NAMALWA (cell line): ENCODE results near the gene ZNF471.

ENCODE experiments used
- DNase-seq: peaks from one replicate; pipeline ENCODE4 v3.0.0-alpha.2; 2015; ENCODE audit warnings: low spot score

The ZNF471 gene

DNA sequence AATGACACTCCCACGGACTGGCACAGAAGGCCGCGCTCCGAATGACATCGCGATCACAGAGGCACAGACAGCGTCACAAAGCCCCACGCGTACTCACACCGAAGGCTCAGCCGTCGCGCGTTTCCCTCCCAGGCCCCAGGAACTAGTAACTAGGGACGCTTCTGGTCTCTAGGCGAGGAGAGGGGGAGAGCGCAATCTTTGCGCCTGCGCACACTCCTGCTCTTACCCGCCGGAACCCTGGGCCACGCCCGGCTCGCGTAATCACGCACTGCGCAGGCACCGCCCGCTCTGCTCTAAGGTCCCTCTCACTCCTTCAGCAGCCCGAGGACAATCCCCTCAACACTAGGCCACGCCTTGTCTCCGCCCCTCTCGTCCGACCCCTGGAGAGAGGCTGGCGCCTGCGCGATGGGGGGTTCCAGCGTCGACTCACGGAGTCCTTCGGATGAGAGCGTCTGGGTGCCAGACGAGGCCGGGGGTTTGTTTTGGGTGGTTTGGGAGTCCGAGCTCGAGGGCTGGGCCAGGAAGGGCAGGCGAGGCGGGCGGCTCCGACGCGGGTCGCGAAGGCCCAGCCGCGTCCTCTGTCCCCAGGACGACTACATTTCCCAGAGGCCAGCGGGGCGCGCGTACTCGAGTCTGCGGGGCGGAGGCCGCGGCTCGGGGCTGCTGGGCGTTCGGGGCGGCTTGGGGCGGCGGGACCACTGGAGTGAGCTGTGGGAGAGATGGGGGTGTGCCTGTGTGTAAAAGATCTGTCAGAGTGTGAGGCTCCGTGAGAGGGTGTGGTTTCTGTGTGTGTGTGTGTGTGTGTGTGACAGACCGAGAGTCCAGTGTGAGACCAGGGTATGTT is at the start of gene ZNF471:
ZNF471 (plus strand) TSS at position 410 of the 844 bp plus-strand sequence. CDS start 3,717 bp downstream, outside the sequence.
- no peak for DNase-seq

- DNase-seq, result no peak
These were observed 33.3 kb upstream of the ZNF471 start for GRCh38 chr19:56474308-56474707.

- no peak for DNase-seq
These were observed 31.6 kb upstream of the ZNF471 start for GRCh38 chr19:56476093-56476492.

DNA sequence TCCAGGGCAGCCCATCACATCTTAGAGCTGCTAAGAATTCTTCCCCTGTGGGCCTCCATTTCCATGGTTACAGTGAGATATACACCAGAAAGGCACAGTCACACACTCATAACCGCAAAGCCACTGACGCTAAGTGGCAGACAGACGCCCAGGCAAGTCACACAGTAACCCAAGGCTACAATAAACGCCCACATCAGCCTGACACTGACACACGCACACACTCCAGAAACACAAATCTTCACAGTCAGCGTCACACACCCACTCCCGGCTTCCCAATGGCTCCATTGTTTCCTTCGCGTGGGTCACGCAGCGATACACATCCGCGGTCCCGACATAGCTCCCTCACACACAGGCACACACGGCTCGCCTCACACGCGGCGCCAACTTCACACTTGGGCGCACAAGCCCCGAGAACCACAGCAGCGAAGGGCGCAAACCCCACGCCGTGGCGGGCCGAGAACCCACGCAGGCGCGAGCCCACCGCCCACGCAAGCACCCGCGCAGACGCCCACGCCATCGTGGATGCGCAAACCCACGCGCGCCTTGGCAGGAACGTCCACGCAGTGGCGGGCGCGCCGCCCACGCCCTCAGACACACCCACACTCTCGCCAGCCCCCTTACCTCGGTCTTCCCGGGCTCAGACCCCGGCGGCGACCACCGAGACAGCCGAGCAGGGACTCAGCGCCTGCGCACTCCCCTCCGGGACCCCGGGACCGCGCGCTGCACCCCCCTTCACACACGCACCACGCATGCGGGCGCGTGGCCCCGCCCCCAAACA is 30.8 kb upstream of the ZNF471 start, which contains the start of gene ZNF667:
ZNF667 (minus strand) TSS at position 695 of the 778 bp plus-strand sequence. CDS start 14,975 bp downstream, outside the sequence.
- no peak for DNase-seq

- no peak for DNase-seq
These were observed 30.0 kb upstream of the ZNF471 start for GRCh38 chr19:56477429-56478338.

- DNase-seq, result no peak
These were observed 16.3 kb upstream of the ZNF471 start for GRCh38 chr19:56491399-56491798.

DNA sequence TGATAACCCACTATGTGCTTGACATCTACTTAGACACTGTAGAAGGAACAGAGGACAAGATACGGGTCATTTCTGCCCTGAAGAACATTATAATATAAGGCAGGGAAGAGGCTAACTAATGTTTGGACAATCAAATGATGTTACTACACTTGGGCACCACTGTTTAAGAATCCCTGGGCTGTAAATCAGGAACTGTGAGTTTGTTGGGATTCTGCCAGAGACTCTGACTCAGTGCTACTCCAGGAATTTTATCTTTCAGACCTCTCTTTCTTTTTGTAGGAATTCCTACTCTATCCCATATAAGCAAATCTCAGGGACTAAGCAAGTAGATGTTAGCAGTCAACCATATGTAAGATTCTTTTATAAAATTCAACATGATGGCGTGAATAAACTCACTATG is 3.1 kb upstream of the ZNF471 start:
- DNase-seq, result no peak

- no peak for DNase-seq
These were observed 679 bp downstream of the ZNF471 start for GRCh38 chr19:56508290-56508778.

DNA sequence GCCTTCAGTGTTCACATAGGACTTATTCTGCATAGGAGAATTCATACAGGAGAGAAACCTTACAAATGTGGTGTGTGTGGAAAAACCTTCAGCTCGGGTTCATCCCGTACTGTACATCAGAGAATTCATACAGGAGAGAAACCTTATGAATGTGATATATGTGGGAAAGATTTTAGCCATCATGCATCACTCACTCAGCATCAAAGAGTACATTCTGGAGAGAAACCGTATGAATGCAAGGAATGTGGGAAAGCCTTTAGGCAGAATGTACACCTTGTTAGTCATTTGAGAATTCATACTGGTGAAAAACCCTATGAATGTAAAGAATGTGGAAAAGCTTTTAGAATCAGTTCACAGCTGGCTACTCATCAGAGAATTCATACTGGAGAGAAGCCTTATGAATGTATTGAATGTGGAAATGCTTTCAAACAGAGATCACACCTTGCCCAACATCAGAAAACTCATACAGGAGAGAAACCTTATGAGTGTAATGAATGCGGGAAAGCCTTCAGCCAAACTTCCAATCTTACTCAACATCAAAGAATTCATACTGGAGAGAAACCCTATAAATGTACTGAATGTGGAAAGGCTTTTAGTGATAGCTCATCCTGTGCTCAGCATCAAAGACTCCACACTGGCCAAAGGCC is 17.7 kb downstream of the ZNF471 start:
- DNase-seq, result no peak

DNA sequence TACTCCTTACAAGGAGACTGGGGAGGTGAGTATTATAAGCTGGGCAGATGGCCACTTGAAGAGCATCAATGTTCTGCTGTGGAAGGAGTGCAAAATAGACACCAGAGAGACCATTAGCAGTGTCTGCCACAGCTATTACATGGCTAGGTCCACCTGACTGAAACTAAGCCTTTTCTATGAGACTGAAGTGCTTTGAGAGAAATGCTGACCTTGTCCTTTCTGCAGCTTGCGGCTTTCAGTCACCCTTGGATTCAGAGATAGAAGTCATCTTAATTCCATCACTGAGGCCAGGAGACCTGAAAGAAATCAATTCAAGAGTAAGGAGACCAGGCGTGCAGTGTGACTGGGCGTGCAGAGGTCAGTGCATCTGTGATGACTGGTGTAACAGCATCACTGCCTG is 29.8 kb downstream of the ZNF471 start:
- DNase-seq, result no peak

GRCh38 chr19:56538254-56538760 is 30.7 kb downstream of the ZNF471 start:
- no peak for DNase-seq

GRCh38 chr19:56538761-56539263 is 31.2 kb downstream of the ZNF471 start, which contains the start of gene ZFP28:
TSS of gene ZFP28 (plus strand) at chr19:56538948. CDS start at chr19:56539019, 71 bp downstream.
- no peak for DNase-seq

DNA sequence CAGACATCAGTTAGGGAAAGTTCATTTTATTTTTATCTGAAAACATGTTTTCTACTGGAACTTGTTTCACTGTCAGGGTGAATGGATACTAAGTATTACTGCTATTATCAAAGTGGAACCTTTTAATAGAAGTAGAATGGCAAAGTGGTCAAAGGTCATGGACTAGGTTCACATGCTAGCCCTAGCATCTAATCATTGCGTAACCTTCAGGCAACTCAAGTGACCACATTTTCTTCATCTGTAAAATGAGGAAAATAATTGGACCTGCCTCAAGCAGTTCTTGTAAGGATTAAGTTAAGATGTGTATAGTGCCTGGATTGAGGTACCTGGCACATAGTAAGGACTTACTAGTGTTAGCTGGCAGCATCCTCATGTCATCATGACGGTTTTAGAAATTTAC is 36.1 kb downstream of the ZNF471 start:
- no peak for DNase-seq

- no peak for DNase-seq
These were observed 39.9 kb downstream of the ZNF471 start for GRCh38 chr19:56547535-56547934.

- DNase-seq, result no peak
These were observed 46.7 kb downstream of the ZNF471 start for GRCh38 chr19:56554272-56554869.

- no peak for DNase-seq
These were observed 55.1 kb downstream of the ZNF471 start for GRCh38 chr19:56562766-56563165.

- DNase-seq, result no peak
These were observed 59.2 kb downstream of the ZNF471 start for GRCh38 chr19:56566904-56567273.

DNA sequence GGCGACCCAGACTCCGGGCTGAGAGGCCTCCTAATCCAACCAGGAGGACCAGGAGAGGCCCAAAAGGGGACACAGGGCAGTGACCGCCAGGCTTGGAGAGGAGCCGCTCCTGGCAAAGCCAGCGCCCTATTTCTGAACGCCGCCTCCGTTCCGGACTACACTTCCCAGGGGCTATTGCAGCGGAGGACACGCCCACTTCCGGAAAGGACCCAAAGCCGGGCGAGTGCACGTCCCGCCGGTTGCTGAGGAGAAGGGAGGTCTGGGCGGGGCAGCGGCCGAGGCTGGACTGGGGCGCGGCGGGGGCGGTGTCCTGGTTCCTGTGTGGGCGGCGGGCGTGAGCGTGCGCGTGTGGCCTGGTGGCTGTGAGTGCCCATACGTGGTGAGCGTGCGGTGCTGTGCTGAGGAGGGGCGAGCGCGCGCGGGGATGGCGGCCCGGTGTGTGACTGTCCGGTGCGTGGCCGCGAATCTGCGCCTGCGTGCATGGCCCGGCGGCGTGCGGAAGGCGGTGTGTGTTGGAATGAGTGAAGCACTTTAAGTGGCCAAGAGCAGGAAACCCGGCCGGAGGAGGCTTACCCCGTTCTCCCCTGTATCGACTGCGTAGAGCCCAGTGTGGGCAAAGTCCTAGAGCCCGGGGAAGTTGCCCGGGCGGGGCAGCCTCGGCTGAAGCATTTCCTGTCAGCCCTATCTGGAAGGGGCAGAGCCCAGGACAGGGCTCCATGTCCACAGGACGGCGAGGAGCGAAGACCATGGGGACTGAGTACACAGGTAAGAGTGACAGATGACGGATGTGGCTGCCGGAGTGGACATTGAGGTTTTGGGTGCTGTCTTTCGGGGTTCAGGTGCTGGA is 59.8 kb downstream of the ZNF471 start, which contains the start of gene ZNF470:
ZNF470 (plus strand) TSS at position 195 of the 847 bp plus-strand sequence. CDS start 2,844 bp downstream, outside the sequence.
- no peak for DNase-seq

- DNase-seq, result no peak
These were observed 64.9 kb downstream of the ZNF471 start for GRCh38 chr19:56572589-56572988.
